Measurements from ENCODE around the gene RPS16. TPM values are rescaled to one million over a fixed set of nuclear protein-coding genes. Genes with fewer than 3 reads are reported as not detected.
A peak's percentile ranks its signal among the peaks of the same experiment; 100 is the strongest.

The RPS16 gene
- total RNA-seq, 1 donor from 2014 or later, result 668 TPM

GRCh38 chr19:39390451-39390750, 45.3 kb downstream of the RPS16 start:
- peak; percentile 23 for ATAC-seq
- no peak for DNase-seq (ENCODE audit: low spot score)

DNA sequence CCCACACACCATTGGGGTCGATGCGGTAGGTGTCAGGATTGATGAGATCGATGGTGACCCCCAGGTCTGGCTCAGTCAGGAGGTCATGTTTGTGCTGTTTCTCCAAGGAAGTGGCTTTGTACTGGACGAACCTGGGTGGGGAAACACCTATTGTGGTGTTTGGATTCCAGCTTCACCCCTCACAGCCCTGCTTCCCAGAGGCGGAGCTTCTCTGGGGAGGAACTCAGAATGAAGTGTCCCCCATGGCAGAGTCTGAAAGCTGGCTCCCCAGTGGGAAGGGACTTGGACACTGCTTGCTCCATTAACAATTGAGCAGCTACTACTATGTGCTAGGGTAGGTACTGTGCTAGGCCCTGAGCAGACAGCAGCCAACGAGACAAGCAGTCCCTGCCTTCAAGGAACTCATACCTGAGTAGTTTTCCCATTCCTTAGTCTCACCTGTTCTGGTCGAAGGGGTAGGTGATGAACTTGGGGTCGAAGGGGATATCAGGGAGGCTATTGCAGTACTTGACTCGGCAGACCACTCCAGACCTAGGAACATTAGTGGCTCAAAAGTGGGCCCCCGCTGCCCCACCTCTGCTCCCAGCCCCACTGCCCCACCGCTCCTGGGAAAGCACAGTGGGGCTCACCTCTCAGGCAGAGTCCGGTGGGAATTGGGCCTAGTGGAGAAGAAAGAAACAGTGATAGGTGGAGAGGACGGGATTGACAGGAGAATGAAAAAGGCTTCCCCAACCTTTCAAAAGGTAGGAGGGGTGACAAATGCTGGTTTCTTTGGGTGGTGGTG, 45.9 kb downstream of the RPS16 start:
- no peak for DNase-seq (ENCODE audit: low spot score)
- ATAC-seq, result no peak

- no peak for ATAC-seq
- no peak for DNase-seq (ENCODE audit: low spot score)
These were observed 47.1 kb downstream of the RPS16 start for GRCh38 chr19:39388657-39389056.

DNA sequence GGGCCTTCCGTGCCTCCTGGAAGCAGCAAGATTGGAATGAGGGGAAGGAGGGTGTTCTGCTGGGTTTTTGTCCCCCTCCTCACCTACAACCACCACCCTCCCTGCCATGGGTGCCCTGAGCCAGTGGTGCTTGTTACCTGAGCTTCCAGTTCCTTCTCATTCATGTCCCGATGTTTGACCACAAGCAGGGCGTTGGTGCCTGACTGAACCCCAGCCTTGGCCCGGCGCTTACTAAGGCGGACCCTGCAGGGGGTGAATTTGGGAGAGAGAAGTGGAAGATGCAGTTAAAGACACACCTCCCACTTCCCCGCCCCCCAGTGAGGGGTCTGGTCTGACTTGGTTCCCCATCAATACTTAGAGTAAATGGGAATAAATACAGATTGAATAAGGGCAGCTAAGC, 49.2 kb downstream of the RPS16 start:
- ATAC-seq, result no peak
- DNase-seq (ENCODE audit: low spot score), result no peak

GRCh38 chr19:39385629-39386411, 49.9 kb downstream of the RPS16 start:
- DNase-seq (ENCODE audit: low spot score), result no peak
- no peak for ATAC-seq

DNA sequence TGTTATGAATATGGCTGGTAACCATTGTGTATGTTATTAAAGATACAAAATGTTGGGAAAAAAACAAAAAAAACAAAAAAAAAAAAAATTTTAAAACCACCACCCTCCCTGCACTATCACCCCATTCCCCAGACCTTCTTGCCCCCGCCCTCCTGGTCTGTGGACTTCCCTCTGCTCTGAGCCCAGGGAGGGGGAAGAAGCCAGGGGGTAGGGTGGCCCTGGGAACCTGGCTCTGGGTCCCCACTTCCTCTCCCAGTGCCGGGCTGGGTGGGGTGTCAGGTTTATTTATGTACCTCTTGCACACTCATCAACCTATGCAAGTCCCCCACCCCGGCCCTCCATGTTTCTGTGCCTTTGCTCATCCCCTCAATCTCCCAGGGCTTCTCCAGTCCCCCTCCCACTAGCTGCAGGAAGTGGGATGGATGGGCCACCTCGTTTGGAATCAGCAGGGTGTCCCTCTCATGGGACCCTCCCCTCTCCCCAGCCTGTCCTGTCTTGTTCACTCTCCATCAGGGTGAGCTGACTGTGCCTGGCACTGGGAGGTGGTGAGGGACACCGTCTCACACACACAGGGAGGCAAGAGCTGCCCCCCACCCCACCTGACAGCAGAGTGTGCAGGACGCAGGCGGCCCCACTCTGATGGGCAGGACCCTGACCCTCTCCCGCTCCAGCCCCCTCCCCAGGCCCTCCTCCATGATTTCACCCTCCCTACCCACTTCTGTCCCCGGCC, 50.7 kb downstream of the RPS16 start:
- DNase-seq (ENCODE audit: low spot score), result no peak
- peak; percentile 14 for ATAC-seq

Other genes starting within 250 kb of the RPS16 start
- gene NCCRP1, start 239.0 kb downstream of the RPS16 start, total RNA-seq, result 0.08 TPM
- gene SYCN, start 231.7 kb downstream of the RPS16 start, total RNA-seq, result 1.6 TPM
- gene IFNL3, start 190.9 kb downstream of the RPS16 start, total RNA-seq, result not detected
- gene IFNL4, start 187.1 kb downstream of the RPS16 start, total RNA-seq, result not detected
- gene IFNL2, start 167.6 kb downstream of the RPS16 start, total RNA-seq, result not detected
- not detected for gene IFNL1, start 139.5 kb downstream of the RPS16 start, total RNA-seq
- gene LRFN1, start 115.1 kb downstream of the RPS16 start, total RNA-seq, result 0.78 TPM
- 11.3 TPM for gene GMFG, start 99.9 kb downstream of the RPS16 start, total RNA-seq
- 30.1 TPM for gene SAMD4B, start 93.5 kb downstream of the RPS16 start, total RNA-seq
- gene PAF1, start 44.8 kb downstream of the RPS16 start, total RNA-seq, result 21.3 TPM
- 19.2 TPM for gene MED29, start 44.6 kb downstream of the RPS16 start, total RNA-seq
- 44.0 TPM for gene ZFP36, start 29.1 kb downstream of the RPS16 start, total RNA-seq
- 3.8 TPM for gene PLEKHG2, start 23.3 kb downstream of the RPS16 start, total RNA-seq
- gene SUPT5H, start 9.6 kb upstream of the RPS16 start, total RNA-seq, result 57.0 TPM
- gene TIMM50, start 44.9 kb upstream of the RPS16 start, total RNA-seq, result 31.7 TPM
- not detected for gene DLL3, start 63.0 kb upstream of the RPS16 start, total RNA-seq
- gene SELENOV, start 79.2 kb upstream of the RPS16 start, total RNA-seq, result not detected
- 0.43 TPM for gene EID2B, start 96.9 kb upstream of the RPS16 start, total RNA-seq
- 6.6 TPM for gene EID2, start 104.2 kb upstream of the RPS16 start, total RNA-seq
- not detected for gene LGALS13, start 166.6 kb upstream of the RPS16 start, total RNA-seq
- not detected for gene LGALS16, start 220.0 kb upstream of the RPS16 start, total RNA-seq